GM12891 (cell line): ENCODE results near the gene ADTRP.

Experiments used
- POLR2A ChIP-seq: IDR thresholded peaks from 2 replicates; pipeline ENCODE4 v1.6.1; 2011; ENCODE audit warnings: low read depth, low read length, control low read depth
- POLR2AphosphoS5 ChIP-seq: IDR thresholded peaks from 2 replicates; pipeline ENCODE4 v1.6.1; 2011; ENCODE audit warnings: low read depth, low read length, control low read depth
- SPI1 ChIP-seq: IDR thresholded peaks from 2 replicates; pipeline ENCODE4 v1.6.1; 2011; ENCODE audit warnings: low read depth, low read length, control low read depth
- TAF1 ChIP-seq: IDR thresholded peaks from 2 replicates; pipeline ENCODE4 v1.6.1; 2011; ENCODE audit warnings: low read depth, low read length, control low read depth

- TF ChIP-seq POLR2A = no peak
- TF ChIP-seq TAF1 = no peak
- TF ChIP-seq SPI1 = no peak
- TF ChIP-seq POLR2AphosphoS5 = no peak
Measured at GRCh38 chr6:11769244-11769643, 9.4 kb downstream of the ADTRP start.
